ENCODE results near the gene ICAM2. TPM values are rescaled to one million over a fixed set of nuclear protein-coding genes. Genes with fewer than 3 reads are reported as not detected.
"Not testable (repeated sequence)": the region's sequence is repeated elsewhere in the genome, so short reads cannot be mapped to it uniquely, and the experiment has no call there.

Gene ICAM2
- total RNA-seq, 2 experiments from 2014 or later: 48.4 to 51.3 TPM

GRCh38 chr17:64009571-64010402 is 10.6 kb downstream of the ICAM2 start:
- CTCF ChIA-PET: interaction anchor here (1.1 to 1.5 kb wide), 4 partner anchors 10 to 124 kb away, joined by 3 to 5 read pairs (median 4); partner anchors contain the start of gene ICAM2
- Mint-ChIP-seq H3K4me3 (no peak overlapping the region), H3K36me3 (ENCODE audit: low read depth) (peaks cover 23% of the 10 kb centered on the region), H3K9me3 (ENCODE audit: insufficient read depth) (no peaks in the 10 kb centered on the region), H3K27ac (no peak overlapping the region), H3K4me1 (ENCODE audit: low read depth) (peaks cover 42% of the 10 kb centered on the region), H3K27me3 (ENCODE audit: low read depth) (no peaks in the 10 kb centered on the region)
- POLR2A ChIA-PET: interaction anchor here (1.0 to 1.1 kb wide), 2 partner anchors 10 to 11 kb away, joined by 3 read pairs; partner anchors contain the start of gene ICAM2
- DNase-seq (no peak), ATAC-seq (no peak)

GRCh38 chr17:64008830-64009229 is 11.6 kb downstream of the ICAM2 start:
- CTCF ChIA-PET: interaction anchor here (1.4 kb wide), 1 partner anchor 21 kb away, joined by 4 read pairs; no protein-coding TSS in a partner anchor
- Mint-ChIP-seq H3K4me3 (no peak overlapping the region), H3K9me3 (ENCODE audit: insufficient read depth) (no peaks in the 10 kb centered on the region), H3K27me3 (ENCODE audit: low read depth) (no peaks in the 10 kb centered on the region), H3K27ac (no peak overlapping the region), H3K36me3 (ENCODE audit: low read depth) (peaks cover 27% of the 10 kb centered on the region), H3K4me1 (ENCODE audit: low read depth) (peaks cover 36% of the 10 kb centered on the region)
- ATAC-seq (no peak), DNase-seq (no peak)
- POLR2A ChIA-PET: interaction anchor here (0.6 kb wide), 1 partner anchor 701 kb away, joined by 3 read pairs; no protein-coding TSS in a partner anchor

- DNase-seq (no peak), ATAC-seq (no peak)
- peaks cover 32% of the 10 kb centered on the region for H3K36me3 Mint-ChIP-seq (ENCODE audit: low read depth)
- H3K27ac Mint-ChIP-seq: no peak overlapping the region
- no peak overlapping the region for H3K4me3 Mint-ChIP-seq
- H3K27me3 Mint-ChIP-seq (ENCODE audit: low read depth): no peaks in the 10 kb centered on the region
- H3K9me3 Mint-ChIP-seq (ENCODE audit: insufficient read depth): no peaks in the 10 kb centered on the region
- ChIA-PET CTCF (interaction anchor here (1.4 kb wide), 1 partner anchor 21 kb away, joined by 4 read pairs; no protein-coding TSS in a partner anchor), POLR2A (no interaction called here)
- peaks cover 33% of the 10 kb centered on the region for H3K4me1 Mint-ChIP-seq (ENCODE audit: low read depth)
These were observed 12.1 kb downstream of the ICAM2 start for GRCh38 chr17:64008346-64008745.

GRCh38 chr17:64007838-64008282 is 12.6 kb downstream of the ICAM2 start:
- CTCF ChIA-PET: interaction anchor here (1.7 kb wide), 1 partner anchor 18 kb away, joined by 7 read pairs; no protein-coding TSS in a partner anchor
- H3K27ac Mint-ChIP-seq: no peak overlapping the region
- POLR2A ChIA-PET: no interaction called here

GRCh38 chr17:64007089-64007837 is 13.2 kb downstream of the ICAM2 start:
- peaks cover 36% of the 10 kb centered on the region for H3K36me3 Mint-ChIP-seq (ENCODE audit: low read depth)

More at GRCh38 chr17:64007838-64008282, 12.6 kb downstream of the ICAM2 start:
- H3K4me3 Mint-ChIP-seq: no peak overlapping the region
- no peak for DNase-seq
- no peaks in the 10 kb centered on the region for H3K9me3 Mint-ChIP-seq (ENCODE audit: insufficient read depth)
- peaks cover 32% of the 10 kb centered on the region for H3K4me1 Mint-ChIP-seq (ENCODE audit: low read depth)
- ATAC-seq: no peak
- peaks cover 36% of the 10 kb centered on the region for H3K36me3 Mint-ChIP-seq (ENCODE audit: low read depth)
- no peaks in the 10 kb centered on the region for H3K27me3 Mint-ChIP-seq (ENCODE audit: low read depth)

GRCh38 chr17:64006361-64007088 is 13.9 kb downstream of the ICAM2 start:
- ChIA-PET CTCF (interaction anchor here (1.2 to 1.7 kb wide), 3 partner anchors 10 to 22 kb away, joined by 3 to 7 read pairs (median 5); no protein-coding TSS in a partner anchor), POLR2A (interaction anchor here (0.6 to 1.0 kb wide), 3 partner anchors 10 to 30 kb away, joined by 3 read pairs; no protein-coding TSS in a partner anchor)
- ATAC-seq (no peak), DNase-seq (no peak)
- peaks cover 28% of the 10 kb centered on the region for H3K4me1 Mint-ChIP-seq (ENCODE audit: low read depth)
- H3K36me3 Mint-ChIP-seq (ENCODE audit: low read depth): peaks cover 31% of the 10 kb centered on the region
- no peaks in the 10 kb centered on the region for H3K9me3 Mint-ChIP-seq (ENCODE audit: insufficient read depth)
- no peak overlapping the region for H3K4me3 Mint-ChIP-seq
- H3K27me3 Mint-ChIP-seq (ENCODE audit: low read depth): no peaks in the 10 kb centered on the region
- no peak overlapping the region for H3K27ac Mint-ChIP-seq

More at GRCh38 chr17:64007089-64007837, 13.2 kb downstream of the ICAM2 start:
- not testable (repeated sequence) for DNase-seq; H3K27ac Mint-ChIP-seq; H3K4me3 Mint-ChIP-seq; ATAC-seq; H3K9me3 Mint-ChIP-seq (ENCODE audit: insufficient read depth); H3K27me3 Mint-ChIP-seq (ENCODE audit: low read depth)
- H3K4me1 Mint-ChIP-seq (ENCODE audit: low read depth): peaks cover 32% of the 10 kb centered on the region
- CTCF ChIA-PET: interaction anchor here (1.3 to 1.7 kb wide), 2 partner anchors 10 to 19 kb away, joined by 3 to 7 read pairs; no protein-coding TSS in a partner anchor
- POLR2A ChIA-PET: interaction anchor here (0.6 to 1.0 kb wide), 2 partner anchors 14 to 31 kb away, joined by 3 read pairs; no protein-coding TSS in a partner anchor

GRCh38 chr17:64005734-64006167 is 14.7 kb downstream of the ICAM2 start:
- Mint-ChIP-seq H3K9me3 (ENCODE audit: insufficient read depth) (no peaks in the 10 kb centered on the region), H3K27ac (peak overlapping the region; percentile 36), H3K4me3 (no peak overlapping the region), H3K36me3 (ENCODE audit: low read depth) (peaks cover 28% of the 10 kb centered on the region), H3K4me1 (ENCODE audit: low read depth) (peaks cover 28% of the 10 kb centered on the region), H3K27me3 (ENCODE audit: low read depth) (no peaks in the 10 kb centered on the region)
- ChIA-PET POLR2A (interaction anchor here (0.8 to 0.9 kb wide), 2 partner anchors 11 to 14 kb away, joined by 3 to 4 read pairs; no protein-coding TSS in a partner anchor), CTCF (interaction anchor here (0.9 to 1.3 kb wide), 4 partner anchors 11 to 23 kb away, joined by 3 to 5 read pairs (median 4); no protein-coding TSS in a partner anchor)
- no peak for ATAC-seq
- DNase-seq: no peak

- ATAC-seq (no peak), DNase-seq (no peak)
- Mint-ChIP-seq H3K36me3 (ENCODE audit: low read depth) (peaks cover 23% of the 10 kb centered on the region), H3K27ac (peak overlapping the region; percentile 36), H3K27me3 (ENCODE audit: low read depth) (no peaks in the 10 kb centered on the region), H3K4me3 (no peak overlapping the region), H3K9me3 (ENCODE audit: insufficient read depth) (no peaks in the 10 kb centered on the region), H3K4me1 (ENCODE audit: low read depth) (peaks cover 28% of the 10 kb centered on the region)
- ChIA-PET POLR2A (interaction anchor here (0.7 to 0.9 kb wide), 2 partner anchors 15 to 16 kb away, joined by 3 to 4 read pairs; no protein-coding TSS in a partner anchor), CTCF (interaction anchor here (0.9 to 1.4 kb wide), 4 partner anchors 14 to 85 kb away, joined by 3 to 5 read pairs (median 4); no protein-coding TSS in a partner anchor)
These were observed 15.3 kb downstream of the ICAM2 start for GRCh38 chr17:64004903-64005733.

- ChIA-PET POLR2A (no interaction called here), CTCF (interaction anchor here (1.4 kb wide), 1 partner anchor 85 kb away, joined by 3 read pairs; no protein-coding TSS in a partner anchor)
- Mint-ChIP-seq H3K27me3 (ENCODE audit: low read depth) (no peaks in the 10 kb centered on the region), H3K9me3 (ENCODE audit: insufficient read depth) (no peaks in the 10 kb centered on the region), H3K36me3 (ENCODE audit: low read depth) (peaks cover 19% of the 10 kb centered on the region), H3K27ac (no peak overlapping the region), H3K4me3 (no peak overlapping the region), H3K4me1 (ENCODE audit: low read depth) (peaks cover 26% of the 10 kb centered on the region)
- ATAC-seq (no peak), DNase-seq (no peak)
These were observed 16.1 kb downstream of the ICAM2 start for GRCh38 chr17:64004218-64004770.

GRCh38 chr17:64003526-64004121 is 16.8 kb downstream of the ICAM2 start:
- ATAC-seq (no peak), DNase-seq (no peak)
- Mint-ChIP-seq H3K4me3 (no peak overlapping the region), H3K9me3 (ENCODE audit: insufficient read depth) (no peaks in the 10 kb centered on the region), H3K27me3 (ENCODE audit: low read depth) (no peaks in the 10 kb centered on the region), H3K4me1 (ENCODE audit: low read depth) (peaks cover 30% of the 10 kb centered on the region), H3K36me3 (ENCODE audit: low read depth) (peaks cover 19% of the 10 kb centered on the region), H3K27ac (no peak overlapping the region)
- POLR2A ChIA-PET: no interaction called here
- CTCF ChIA-PET: no interaction called here

Measured in activated CD8-positive, alpha-beta T cell treated with anti-CD3 and anti-CD28 coated beads, Interleukin-2, amount 10 ng/mL, durations not matched to agents 7 days and 5 days (primary cell).